T-helper 1 cell treated with Interleukin-12 subunit alpha and Interleukin-12 subunit beta and Interleukin-4 antibody, amounts not matched to agents 30 ng/mL and 1 ng/mL, for 36 hours (primary cell): ENCODE measurements around the gene TFR2. TPM values are rescaled to one million over a fixed set of nuclear protein-coding genes. Genes with fewer than 3 reads are reported as not detected.

Experiments used
- intact Hi-C: fragments of 100-400 bp; cut with micrococcal nuclease; formaldehyde crosslinking; loops from one replicate; pipeline ENCODE4 v1.15.1; 2024
- total RNA-seq: library from RNA; stranded (reverse); gene quantifications from 2 replicates; pipeline ENCODE4 v1.2.3, GENCODE V29; 2022

Gene TFR2
- total RNA-seq, 1 donor from 2014 or later, result 9.8 TPM

DNA sequence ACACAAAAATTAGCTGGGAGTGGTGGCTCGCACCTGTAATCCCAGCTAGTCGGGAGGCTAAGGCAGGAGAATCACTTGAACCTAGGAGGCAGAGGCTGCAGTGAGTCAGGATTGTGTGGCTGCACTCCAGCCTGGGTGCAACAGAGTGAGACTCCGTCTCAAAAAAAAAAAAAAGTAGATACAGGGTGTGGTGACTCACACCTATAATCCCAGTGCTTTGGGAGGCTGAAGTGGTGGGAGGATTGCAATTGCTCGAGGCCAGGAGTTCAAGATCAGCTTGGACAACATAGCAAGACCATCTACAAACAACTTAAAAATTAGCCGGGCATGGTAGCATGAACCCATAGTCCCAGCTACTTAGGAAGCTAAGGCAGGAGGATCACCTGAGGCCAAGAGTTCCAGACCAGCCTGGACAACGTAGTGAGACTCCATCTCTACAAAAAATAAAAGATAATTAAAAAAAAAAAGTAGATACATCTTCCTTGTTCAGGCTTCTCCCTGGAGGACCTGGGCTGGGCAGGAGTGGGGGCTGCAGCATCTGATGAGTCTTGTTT, 27.0 kb downstream of the TFR2 start:
- intact Hi-C loops, result loop anchor here (5.0 kb wide), 1 partner anchor 638 kb away; no protein-coding TSS in a partner anchor

DNA sequence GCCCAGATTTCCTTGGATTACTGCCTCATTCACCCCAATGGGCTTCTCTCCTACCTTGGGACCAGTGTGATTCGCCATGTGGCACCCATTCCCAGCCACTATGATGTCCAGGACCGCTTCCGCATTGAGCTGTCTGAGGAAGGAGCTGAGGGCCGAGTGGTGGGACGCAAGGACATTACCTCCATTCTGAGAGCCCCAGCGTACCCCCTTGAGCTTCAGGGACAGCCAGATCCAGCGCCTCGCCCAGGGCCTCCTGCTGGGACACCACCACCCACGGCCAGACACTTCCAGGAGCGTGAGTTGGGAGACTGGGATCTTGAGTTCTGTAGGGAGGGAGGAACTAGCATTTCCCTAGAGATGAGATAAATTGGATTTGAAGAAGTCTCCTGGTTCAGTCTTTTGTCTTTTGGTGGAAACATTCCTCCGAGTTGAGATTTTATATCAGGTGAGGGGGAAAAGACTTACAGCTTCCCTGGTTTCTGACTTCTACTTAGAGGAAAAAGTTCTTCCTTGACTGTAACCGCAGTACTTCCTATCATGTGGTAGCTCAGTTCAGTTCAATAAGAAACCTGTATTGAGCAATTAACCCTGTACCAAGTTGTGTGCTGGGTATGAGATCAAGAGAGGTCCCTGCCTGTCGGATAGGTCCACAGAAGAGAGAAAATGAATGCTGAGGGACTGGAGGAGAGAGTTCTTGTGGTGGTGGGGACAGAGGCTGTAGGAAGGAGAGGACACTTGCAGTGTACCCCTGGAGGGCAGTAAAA, 27.8 kb downstream of the TFR2 start:
- intact Hi-C loops, result loop anchor here (1.0 to 5.0 kb wide), 3 partner anchors 80 to 639 kb away; partner anchors contain the start of gene SLC12A9

DNA sequence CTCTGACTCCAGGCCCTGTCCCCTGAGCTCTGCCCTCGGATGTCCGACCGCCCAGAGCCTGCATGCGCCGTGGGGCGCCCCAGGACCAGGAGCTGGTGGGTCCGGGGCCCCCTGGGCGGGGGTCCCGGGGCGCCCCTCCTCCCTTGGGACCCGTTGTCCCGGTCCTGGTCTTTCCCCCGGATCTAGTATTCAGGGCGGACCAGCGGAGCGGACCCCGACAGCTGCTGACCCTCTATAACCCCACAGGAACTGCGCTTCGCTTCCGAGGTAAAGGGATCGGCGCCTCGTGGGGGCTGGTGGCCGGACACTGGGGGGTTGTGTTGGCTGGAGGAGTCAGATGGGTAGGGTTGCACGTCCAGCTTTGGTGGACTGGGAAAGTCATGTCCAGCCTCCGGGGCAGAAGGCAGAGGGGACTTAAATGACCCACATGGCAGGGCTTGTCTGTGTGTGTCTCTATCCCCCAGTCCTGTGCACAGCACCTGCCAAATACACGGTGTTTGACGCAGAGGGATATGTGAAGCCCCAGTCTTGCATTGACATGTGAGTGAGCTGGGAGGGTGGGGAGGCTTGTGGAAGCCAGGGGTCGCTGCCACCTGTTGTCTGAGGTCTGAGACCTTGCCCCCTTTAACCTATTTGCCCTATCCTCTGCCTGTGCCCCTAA, 28.5 kb downstream of the TFR2 start:
- intact Hi-C loops, result loop anchor here (1.0 to 5.0 kb wide), 13 partner anchors 9 to 639 kb away; partner anchors contain the start of genes ACTL6B, FBXO24, GNB2 and LRCH4

DNA sequence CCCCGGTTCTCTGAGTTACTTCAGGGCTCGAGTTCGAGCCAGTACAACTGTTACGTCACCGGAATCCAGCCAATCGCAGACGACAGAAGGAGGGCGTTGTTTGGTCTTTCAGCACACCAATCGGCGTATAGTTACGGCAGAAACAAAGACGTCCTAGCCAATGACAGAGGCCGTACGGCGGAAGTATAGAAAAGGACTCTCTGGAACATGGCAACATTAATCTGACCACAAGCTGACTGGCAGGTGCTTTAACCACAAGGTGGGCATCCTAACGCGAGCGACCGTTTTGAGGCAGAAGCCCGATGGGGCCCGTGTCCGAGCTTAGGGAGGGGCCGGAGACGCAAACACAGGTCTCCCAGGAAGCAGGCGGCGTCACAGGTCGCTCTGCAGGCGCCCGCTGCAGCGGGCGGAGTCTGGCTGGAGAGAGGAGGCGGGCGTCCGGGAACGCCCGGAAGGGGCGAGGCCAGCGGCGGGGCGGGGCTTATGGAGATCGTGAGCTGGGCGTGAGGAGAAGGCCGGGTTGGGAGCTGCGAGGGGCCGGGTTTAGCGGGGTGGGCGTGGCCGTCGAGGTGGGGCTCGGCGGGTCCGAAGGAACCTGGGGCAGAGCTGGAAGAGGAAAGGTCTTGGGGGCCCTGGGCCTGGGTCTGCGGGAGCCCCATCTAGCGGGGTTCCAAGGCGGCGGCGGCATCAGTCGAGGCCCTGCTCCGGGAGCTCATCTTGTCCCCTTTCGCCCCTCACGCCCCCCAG, 29.2 kb downstream of the TFR2 start, which contains the start of gene MOSPD3:
Gene MOSPD3, plus strand, starts transcription at position 558 of the 747 bp plus-strand sequence. CDS start 252 bp downstream, outside the sequence.
- intact Hi-C loops, result loop anchor here (1.0 to 5.0 kb wide), 12 partner anchors 8 to 640 kb away; partner anchors contain the start of genes ACTL6B, FBXO24, GNB2 and LRCH4

DNA sequence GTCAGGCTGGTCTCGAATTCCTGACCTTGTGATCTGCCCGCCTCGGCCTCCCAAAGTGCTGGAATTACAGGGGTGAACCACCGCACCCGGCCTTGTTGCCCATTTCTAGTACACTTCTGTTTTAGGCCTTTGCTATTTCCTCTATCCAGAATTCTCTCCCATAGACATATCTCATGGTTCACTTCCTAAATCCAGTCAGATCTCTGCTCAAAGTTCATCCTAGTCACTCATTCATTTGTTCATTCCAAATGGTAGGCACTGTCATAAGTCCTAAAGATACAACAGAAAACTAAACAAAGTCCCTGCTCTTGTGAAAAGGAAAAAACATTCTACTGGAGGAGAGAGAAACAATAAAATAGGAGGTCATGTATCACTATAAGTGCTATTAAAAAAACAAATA, 31.4 kb downstream of the TFR2 start:
- intact Hi-C loops, result loop anchor here (5.0 kb wide), 1 partner anchor 642 kb away; no protein-coding TSS in a partner anchor

DNA sequence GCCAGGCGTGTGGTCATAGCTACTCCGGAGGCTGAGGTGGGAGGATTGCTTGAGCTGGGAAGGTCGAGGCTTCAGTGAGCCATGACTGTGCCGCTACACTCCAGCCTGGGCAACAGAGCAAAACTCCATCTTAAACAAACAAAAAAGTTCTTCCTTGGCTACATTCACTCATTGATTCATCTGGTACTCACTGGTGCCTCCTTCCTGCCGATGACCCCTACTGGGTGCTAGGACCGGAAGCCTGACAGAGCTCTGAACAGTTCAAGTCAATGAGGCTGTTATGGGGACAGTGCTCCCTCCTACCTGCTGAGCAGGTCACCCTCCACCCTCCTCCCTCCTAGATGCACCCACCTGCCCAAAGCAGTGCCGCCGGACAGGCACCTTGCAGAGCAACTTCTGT, 34.2 kb downstream of the TFR2 start:
- intact Hi-C loops, result no loop called here

DNA sequence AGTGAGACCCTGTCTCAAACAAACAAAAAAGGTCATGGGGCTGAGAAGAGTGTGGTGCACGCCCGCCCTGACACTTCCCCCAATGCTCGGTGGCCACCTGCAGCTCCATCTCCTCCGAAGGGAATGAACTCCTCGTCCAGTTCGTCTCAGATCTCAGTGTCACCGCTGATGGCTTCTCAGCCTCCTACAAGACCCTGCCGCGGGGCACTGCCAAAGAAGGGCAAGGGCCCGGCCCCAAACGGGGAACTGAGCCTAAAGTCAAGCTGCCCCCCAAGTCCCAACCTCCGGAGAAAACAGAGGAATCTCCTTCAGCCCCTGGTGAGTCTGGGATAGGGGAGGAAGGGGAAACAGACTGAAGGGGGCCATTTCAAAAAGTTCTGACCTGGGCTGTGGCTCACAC, 35.0 kb downstream of the TFR2 start:
- intact Hi-C loops, result no loop called here

DNA sequence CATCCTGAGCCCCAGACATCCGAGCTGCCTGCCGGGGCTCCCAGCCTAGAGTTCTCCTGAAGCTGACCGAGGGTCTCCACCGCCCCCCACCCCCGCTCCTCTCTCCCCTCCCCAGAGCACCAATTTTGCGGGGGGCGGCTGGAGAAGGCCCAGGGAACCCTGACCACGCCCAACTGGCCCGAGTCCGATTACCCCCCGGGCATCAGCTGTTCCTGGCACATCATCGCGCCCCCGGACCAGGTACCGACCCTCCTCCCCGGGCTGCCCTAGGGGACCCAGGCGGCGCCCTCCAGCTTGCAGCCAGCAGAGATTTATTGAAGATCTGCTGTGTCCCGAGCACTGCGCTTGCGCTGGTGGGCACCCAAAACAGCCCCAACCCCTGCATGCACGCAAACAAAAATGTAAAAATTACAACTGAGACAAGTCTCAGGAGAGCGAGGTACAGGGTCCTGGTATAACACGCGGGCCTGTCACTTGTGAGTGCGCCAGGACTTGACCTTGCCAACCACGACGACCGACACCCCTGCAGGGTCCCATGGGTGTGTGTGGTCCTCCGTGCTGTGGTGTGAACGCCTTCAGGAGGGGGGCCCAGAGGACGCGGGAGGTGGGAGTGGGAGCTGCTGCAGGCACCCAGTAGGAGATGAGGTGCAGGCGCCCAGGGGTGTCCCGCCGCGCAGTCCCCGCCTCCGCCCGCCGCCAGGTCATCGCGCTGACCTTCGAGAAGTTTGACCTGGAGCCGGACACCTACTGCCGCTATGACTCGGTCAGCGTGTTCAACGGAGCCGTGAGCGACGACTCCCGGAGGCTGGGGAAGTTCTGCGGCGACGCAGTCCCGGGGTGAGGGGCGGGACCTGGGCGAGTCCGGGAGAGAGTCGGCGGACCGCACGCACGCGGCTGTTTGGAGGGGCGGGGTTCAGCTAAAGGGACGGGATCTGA, 36.1 kb downstream of the TFR2 start:
- intact Hi-C loops, result loop anchor here (1.0 to 2.0 kb wide), 10 partner anchors 7 to 248 kb away; partner anchors contain the start of genes FBXO24, GNB2, LRCH4 and MEPCE

DNA sequence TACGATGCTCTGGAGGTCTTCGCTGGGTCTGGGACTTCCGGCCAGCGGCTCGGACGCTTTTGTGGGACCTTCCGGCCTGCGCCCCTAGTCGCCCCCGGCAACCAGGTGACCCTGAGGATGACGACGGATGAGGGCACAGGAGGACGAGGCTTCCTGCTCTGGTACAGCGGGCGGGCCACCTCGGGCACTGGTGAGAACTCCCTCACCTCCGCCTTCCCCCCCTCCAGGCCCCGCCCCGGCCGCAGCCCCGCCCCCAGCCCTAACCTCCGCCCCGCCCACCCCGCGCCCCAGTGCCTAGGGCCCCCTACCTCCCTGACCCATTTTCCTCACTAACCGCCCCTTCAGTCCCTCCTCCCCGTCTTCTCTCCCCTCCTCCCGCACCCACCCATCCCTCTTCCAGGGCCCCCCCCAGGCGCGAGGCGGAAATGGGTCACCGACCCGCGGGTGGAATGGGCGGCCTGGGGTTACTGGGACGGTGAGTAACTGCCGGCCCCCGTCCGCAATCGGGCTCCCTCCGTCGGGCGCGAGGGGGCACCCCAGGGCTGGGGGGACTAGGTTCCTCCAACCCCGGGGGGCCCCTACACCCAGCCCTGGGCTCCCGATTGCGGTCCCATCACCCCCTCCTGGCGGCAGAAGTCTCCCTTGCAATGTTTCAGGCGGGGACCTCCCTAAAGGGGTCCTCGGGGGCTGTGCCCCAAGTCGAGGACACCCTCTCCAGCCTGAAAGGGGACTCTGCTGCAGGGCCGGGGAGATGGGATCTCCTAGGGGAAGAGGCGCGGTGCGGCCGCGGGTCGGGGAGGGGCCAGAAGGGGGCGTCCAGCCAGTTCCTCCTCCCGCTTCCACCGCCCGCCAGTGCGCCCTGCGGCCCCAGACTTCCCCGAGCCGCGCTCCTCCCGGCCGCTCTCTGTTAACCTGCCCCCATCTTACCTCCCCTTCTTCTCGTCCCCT, 37.0 kb downstream of the TFR2 start:
- intact Hi-C loops, result loop anchor here (1.0 to 2.0 kb wide), 10 partner anchors 8 to 248 kb away; partner anchors contain the start of genes FBXO24, GNB2, LRCH4 and MEPCE

DNA sequence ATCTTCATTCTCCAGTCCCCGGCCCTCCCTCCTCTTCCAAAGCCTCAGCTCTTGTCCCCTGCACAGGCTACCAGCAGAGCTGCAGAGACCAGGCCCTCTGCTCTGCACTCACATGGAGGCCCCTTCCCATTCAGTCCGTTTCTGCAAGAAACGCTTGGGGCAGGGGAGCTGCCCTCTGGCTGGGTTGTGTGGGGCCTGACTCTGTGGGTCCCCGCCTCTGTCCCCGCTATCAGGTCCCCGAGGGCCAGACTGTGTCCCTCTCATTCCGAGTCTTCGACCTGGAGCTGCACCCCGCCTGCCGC, 37.7 kb downstream of the TFR2 start:
- intact Hi-C loops, result loop anchor here (1.0 to 2.0 kb wide), 10 partner anchors 9 to 249 kb away; partner anchors contain the start of genes FBXO24, GNB2, LRCH4 and MEPCE

DNA sequence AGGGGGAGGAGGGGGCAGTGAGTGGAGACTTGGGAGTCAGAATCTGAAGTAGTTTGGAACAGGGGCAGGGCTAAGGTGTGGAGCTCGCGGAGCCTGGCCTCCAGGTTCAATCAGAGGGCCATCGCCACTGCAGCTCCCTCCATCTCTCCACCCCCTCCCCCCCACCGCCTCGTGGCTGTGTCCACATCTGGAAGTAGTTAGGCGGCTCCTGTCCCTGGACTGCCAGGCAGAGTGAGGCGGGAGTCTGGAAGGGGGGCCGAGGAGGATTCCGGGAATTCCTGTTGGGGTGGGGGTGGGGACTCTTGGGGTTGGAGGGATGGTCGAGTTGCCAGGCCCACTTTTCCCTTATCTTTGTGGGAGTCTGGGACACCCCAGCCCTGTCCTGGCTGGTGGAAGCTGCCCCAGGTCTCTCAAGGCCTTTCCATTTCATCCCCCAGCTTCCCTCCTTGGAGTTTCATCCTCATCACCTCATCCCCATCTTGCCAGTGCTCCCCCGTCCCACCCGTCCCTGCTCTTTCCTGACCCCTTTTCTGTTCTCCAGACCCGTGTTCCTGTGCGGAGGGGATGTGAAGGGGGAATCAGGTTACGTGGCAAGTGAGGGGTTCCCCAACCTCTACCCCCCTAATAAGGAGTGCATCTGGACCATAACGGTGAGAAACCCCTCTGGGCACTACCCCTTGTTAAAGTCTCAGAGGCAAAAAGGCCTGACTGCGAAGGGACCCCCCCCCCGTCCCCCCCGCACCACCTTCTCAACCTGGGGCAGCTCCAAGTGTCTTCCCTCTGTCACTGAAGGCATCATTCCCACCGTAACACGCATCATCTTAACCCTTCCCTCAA, 38.2 kb downstream of the TFR2 start:
- intact Hi-C loops, result no loop called here

DNA sequence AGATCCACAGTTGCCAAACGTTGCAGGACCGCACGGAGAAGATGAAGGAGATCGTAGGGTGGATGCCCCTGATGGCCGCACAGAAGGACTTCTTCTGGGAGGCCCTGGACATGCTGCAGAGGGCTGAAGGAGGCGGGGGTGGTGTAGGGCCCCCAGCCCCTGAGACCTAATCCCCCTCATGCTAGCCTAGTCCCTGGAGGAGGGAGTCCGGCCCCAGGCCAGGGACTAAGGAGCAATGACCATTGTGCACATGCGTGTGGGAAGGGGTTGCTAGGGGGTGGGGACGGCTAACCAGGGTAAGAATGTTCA, 40.7 kb downstream of the TFR2 start:
- intact Hi-C loops, result no loop called here

DNA sequence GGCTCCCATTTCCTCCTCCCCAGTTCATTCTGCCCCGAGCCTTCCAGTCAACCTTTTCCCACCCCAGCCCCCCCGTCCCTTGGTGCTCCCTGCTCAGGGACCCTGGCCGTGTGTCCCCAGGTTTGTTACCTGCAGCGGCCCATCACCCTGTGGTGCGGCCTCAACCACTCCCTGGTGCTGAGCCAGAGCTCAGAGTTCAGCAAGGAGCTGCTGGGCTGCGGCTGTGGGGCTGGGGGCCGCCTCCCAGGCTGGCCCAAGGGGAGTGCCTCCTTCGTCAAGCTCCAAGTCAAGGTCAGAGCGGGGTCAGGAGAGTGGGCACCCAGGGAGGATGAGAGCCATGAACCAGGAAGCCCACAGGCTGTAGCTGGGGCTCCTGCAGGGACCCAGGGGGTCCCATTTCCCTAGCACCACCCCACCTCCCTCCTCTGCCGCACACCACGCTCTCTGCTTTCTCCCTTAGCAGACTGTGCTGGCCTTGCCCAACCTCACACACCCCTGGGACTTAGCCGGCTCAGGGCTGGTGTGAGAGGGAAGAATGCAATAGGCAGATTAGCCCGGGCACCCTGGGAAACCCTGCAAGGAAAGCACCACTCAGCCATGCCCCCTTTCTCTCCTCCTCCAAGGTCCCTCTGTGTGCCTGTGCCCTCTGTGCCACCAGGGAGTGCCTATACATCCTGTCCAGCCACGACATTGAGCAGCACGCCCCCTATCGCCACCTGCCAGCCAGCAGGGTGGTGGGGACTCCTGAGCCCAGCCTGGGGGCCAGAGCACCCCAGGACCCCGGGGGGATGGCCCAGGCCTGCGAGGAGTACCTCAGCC, 41.2 kb downstream of the TFR2 start:
- intact Hi-C loops, result no loop called here

DNA sequence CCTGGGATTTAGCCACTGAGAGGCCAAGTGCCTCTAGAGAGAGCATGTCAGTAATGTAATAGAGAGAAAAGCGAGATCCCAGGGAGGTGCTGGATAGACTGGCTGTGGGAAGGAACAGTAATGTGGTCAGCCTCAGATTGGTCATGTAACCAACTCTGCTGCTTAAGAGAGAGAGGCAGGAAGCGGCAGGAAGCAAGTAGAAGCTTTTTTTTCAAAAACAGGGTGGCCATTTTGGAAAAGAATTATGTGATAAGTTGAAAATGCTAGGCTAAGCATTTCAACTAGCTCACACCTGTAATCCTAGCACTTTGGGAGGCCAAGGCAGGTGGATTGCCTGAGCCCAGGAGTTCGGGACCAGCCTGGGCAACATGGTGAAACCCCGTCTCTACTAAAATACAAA, 42.9 kb downstream of the TFR2 start:
- intact Hi-C loops, result no loop called here

DNA sequence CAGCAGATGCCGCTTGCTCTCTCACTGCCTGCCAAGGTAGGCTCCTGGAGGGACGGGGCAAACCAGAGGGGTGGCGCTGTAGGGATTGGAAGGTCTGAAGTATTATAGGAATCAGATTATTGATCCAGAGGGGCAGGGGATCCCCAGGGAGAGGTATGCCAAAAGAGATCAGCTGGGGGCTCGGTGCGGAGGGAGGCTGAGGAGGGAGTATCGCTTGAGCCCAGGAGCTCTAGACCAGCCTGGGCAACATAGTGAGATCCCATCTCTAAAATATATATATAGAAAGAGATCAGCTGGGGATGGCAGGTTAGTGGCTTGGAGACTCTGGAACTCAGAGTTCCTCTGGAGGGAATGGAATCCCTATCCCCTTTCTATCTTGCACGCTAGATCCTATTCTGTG, 46.2 kb downstream of the TFR2 start:
- intact Hi-C loops, result no loop called here

DNA sequence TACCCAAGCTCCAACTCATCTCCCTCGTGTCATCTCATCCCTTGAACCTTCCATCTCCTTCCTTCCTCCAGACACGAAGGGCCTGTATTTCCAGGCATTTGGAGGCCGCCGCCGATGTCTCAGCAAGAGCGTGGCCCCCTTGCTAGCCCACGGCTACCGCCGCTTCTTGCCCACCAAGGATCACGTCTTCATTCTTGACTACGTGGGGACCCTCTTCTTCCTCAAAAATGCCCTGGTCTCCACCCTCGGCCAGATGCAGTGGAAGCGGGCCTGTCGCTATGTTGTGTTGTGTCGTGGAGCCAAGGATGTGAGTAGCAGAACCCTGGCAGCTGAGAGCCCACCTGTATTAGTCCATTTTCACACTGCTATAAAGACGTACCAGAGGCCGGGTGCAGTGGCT, 49.8 kb downstream of the TFR2 start:
- intact Hi-C loops, result no loop called here

DNA sequence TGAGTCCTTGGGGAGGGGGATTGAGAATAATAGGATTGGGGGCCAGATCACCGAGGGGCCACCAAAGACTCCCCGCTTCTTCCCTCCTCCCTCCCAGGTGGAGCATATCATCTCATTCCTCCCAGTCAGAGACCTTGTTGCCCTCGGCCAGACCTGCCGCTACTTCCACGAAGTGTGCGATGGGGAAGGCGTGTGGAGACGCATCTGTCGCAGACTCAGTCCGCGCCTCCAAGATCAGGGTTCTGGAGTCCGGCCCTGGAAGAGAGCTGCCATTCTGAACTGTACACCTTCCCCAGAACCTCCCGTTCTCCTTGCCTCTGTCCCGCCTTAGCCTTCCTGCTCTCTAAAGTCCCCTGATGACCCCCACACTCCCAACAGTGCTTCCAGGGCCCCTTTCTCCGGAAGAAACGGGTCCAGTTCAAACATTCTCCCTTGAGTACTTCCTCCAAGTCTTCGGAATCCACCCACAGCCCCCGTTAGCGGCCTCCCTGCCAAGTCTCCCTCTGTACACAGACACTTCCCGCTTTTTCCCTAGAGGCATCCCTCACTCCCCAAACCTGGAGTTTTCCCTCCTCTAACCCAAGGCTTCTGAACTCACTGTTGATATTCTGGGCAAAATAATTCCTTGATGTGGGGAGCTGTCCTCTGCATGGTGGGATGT, 51.1 kb downstream of the TFR2 start:
- intact Hi-C loops, result no loop called here
